Smooth muscle cell of the brain vasculature (primary cell): ENCODE measurements around the gene CD4.
A peak's percentile ranks its signal among the peaks of the same experiment; 100 is the strongest.

Experiments used
- DNase-seq: peaks from one replicate; pipeline ENCODE4 v3.0.0-alpha.2; 2012; ENCODE audit warnings: low read depth, low spot score

The CD4 gene

GRCh38 chr12:6813363-6813762 lies 24.0 kb downstream of the CD4 start:
- DNase-seq, result no peak

DNA sequence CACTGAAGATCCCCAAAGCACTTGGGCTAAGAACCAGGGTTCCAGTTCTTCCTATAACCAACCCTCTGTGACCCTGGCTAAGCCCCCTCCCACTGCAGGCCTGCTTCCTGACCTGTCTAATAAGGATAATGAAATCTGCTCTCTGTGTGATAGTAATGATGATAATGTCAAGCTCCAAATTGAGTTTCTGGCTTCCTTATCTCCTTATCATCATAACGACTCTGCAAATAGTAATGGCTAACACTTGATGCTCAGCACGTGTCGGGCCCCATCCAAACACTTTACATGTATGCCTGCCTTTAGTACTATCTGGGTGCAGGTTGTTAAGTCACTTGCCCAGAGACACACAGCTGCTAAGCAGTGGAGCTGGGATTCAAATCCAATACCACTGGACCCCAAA lies 27.3 kb downstream of the CD4 start:
- DNase-seq, result no peak

DNA sequence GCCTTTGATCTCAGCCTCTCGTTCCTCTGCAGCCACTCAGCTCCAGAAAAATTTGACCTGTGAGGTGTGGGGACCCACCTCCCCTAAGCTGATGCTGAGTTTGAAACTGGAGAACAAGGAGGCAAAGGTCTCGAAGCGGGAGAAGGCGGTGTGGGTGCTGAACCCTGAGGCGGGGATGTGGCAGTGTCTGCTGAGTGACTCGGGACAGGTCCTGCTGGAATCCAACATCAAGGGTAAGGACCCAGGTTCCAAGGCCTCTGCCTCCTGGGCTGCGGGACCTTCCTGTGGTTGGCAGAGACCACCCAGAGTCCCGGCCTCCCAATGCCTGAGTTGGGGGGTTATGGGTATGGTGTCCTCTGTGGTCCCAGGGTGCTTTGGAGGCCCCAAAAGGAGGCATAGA lies 27.8 kb downstream of the CD4 start:
- DNase-seq, result no peak

- no peak for DNase-seq
Observed at GRCh38 chr12:6817662-6818157, 28.4 kb downstream of the CD4 start.

GRCh38 chr12:6818222-6818621 lies 28.9 kb downstream of the CD4 start:
- no peak for DNase-seq

DNA sequence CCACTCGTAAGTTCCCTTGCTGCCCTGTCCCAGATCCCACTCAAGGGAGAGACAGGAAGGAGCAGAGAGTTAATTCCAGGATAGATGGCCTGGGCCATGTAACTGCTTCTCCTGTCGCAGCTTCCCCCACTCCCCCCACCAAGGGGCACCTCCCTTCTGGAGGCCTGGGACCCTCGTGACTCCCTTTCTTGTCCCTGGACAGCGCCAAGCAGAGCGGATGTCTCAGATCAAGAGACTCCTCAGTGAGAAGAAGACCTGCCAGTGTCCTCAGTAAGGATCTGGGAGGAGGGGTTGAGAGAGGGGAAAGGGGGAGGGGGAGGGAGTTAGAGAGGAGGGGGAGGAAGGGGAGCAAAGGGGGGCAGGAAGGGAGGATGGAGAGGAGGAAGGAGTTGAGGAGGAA lies 29.3 kb downstream of the CD4 start:
- DNase-seq, result no peak

DNA sequence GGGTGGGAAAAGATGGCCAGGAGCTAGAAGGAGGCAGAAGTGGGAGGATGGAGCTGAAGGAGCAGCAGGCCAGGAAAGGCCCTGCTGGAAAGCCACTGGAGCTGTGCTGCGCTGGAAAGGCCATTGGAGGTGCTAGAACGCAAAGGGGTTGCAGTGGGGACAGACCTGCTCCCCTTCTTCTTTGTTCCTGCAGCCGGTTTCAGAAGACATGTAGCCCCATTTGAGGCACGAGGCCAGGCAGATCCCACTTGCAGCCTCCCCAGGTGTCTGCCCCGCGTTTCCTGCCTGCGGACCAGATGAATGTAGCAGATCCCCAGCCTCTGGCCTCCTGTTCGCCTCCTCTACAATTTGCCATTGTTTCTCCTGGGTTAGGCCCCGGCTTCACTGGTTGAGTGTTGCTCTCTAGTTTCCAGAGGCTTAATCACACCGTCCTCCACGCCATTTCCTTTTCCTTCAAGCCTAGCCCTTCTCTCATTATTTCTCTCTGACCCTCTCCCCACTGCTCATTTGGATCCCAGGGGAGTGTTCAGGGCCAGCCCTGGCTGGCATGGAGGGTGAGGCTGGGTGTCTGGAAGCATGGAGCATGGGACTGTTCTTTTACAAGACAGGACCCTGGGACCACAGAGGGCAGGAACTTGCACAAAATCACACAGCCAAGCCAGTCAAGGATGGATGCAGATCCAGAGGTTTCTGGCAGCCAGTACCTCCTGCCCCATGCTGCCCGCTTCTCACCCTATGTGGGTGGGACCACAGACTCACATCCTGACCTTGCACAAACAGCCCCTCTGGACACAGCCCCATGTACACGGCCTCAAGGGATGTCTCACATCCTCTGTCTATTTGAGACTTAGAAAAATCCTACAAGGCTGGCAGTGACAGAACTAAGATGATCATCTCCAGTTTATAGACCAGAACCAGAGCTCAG lies 30.0 kb downstream of the CD4 start:
- no peak for DNase-seq

GRCh38 chr12:6820166-6820565 lies 30.8 kb downstream of the CD4 start:
- no peak for DNase-seq

DNA sequence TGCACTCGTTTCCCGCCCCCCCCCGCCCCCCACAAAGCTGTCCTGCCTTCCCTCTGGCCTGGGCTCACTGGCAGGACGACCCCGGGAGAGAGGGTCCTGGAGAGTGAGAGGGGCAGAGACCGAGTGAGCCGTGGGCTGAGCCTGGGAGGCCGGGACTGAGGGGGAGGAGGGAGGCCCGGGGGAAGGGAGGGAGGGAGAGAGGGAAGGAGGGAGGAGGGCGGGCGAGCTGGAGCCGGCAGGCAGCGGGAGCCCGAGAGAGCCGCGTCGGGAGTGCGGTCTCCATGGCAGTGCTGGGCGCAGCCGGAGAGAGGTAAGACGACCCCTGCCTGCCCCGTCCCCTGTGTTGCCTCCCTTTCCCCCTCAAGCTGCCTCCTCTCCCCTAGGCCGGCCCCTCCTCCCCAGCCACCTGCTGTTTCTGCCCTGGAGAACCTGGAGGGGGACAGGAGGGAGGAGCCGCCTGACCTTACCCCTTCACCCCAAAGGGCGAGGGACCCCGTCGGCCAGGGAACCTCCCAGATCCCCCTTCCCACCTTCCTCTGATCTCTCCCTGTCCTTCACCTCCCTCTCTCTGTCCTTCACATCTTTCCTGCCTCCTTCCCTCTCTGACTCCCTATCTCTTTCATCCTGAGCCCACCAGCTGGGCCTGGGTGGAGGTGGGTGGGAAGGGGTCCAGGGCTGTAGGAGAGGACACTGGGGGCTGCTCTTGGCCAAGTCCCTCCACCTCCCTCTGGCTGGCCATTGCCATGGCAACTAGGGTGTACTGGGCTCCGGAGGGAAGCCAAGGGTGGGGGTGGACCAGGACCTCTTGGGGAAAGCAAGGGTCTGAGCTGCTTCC lies 32.5 kb downstream of the CD4 start, which contains the start of gene GPR162:
Gene GPR162, plus strand, starts transcription at position 231 of the 835 bp plus-strand sequence. CDS start 2,078 bp downstream, outside the sequence.
- DNase-seq, result no peak

DNA sequence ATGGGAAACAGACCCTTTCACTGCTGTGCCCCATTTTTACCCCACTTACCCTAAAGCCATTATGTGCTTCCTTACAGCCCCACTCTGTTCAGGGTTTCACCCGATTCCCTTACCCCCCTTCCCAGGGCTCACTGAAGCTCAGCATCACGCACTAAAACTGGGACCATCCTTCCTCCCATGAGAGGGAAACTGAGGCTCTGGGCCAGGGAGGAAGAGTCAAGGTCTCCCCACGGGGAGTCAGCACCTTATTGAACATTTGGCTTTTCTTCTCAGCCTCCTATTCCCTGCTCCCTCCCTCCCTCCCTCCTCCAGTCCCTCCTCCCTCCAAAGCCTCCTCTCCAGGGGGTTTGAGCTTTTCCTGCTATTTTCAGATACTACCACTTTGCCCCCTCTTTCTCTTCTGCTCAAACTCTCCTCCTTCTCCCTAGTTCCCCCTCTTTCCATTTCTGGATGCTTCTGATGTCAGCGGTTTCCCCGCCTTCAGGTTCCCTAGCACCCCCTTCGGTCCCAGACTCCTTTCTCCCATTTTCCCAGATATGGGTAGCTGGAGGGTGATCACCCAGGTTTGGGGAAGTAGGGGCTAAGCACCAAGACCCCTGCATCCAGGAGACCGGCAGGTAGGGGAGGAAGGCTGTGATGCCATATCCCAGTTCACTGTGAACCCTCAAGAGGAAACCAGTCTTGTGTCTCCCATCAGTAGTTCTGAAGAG lies 33.3 kb downstream of the CD4 start:
- DNase-seq, result no peak

- DNase-seq, result no peak
Observed at GRCh38 chr12:6823182-6824084, 34.1 kb downstream of the CD4 start.

DNA sequence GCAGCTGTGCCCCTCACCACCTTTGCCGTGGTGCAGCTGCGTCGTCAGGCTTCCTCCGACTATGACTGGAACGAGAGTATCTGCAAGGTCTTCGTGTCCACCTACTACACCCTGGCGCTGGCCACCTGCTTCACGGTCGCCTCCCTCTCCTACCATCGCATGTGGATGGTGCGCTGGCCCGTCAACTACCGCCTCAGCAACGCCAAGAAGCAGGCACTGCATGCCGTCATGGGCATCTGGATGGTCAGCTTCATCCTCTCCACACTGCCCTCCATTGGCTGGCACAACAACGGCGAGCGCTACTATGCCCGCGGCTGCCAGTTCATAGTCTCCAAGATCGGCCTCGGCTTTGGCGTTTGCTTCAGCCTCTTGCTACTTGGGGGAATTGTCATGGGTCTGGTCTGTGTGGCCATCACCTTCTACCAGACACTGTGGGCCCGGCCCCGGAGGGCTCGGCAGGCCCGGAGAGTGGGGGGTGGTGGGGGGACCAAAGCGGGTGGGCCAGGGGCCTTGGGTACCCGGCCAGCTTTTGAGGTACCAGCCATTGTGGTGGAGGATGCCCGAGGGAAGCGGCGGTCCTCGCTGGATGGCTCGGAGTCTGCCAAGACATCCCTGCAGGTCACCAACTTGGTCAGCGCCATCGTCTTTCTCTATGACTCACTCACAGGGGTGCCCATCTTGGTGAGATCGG lies 34.9 kb downstream of the CD4 start:
- no peak for DNase-seq

- DNase-seq, result no peak
Observed at GRCh38 chr12:6824901-6825381, 35.6 kb downstream of the CD4 start.

DNA sequence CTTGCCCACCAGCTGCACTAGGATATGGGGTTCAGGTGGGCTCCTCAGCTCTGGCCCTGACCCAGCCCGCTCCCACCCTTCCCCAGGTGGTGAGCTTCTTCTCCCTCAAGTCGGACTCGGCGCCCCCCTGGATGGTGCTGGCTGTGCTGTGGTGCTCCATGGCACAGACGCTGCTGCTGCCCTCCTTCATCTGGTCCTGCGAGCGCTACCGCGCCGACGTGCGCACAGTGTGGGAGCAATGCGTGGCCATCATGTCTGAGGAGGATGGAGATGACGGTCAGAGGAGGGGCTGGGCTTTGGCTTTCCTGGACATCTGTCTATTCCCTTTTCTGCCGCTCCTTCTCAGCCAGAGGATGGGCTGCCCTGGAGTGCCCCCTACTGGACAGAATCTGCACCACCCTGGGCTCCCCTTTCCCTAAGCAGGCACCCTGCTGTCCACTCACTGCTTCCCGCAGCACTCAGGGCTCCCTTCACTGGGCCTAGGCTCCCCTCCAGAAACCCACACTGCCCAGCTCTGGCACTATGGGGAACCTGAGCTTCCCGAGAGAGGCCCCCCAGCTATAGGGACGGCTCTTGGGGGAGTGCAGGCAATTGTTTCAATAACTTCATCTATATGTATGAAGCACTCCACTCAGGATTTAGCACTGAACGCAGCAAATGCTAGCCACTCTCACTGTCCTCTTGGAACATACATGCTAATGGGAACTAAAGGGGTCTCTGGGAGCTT lies 36.2 kb downstream of the CD4 start:
- DNase-seq, result peak; percentile 58

DNA sequence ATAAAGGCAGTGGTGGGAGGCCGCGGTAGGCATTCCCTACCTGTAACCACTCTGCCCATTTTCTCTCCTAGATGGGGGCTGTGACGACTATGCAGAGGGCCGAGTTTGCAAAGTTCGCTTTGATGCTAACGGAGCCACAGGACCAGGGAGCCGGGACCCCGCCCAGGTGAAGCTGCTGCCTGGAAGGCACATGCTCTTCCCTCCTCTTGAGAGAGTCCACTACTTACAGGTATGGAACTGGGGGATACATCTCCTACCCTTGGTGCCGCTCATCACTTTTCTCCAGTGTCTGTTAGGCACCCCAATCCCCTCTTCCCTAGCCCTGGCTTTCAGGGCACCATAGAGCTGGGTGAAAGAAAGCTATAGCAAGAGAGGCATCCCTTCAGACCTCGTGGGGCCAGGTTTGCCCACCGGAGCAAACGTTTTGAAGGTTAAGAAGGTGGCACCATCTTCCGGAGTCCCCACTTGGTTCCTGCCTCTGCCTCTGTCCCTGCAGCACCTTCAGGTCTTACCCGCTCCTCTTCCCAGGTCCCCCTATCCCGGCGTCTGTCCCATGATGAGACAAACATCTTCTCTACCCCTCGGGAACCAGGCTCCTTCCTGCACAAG lies 36.9 kb downstream of the CD4 start:
- DNase-seq, result no peak

DNA sequence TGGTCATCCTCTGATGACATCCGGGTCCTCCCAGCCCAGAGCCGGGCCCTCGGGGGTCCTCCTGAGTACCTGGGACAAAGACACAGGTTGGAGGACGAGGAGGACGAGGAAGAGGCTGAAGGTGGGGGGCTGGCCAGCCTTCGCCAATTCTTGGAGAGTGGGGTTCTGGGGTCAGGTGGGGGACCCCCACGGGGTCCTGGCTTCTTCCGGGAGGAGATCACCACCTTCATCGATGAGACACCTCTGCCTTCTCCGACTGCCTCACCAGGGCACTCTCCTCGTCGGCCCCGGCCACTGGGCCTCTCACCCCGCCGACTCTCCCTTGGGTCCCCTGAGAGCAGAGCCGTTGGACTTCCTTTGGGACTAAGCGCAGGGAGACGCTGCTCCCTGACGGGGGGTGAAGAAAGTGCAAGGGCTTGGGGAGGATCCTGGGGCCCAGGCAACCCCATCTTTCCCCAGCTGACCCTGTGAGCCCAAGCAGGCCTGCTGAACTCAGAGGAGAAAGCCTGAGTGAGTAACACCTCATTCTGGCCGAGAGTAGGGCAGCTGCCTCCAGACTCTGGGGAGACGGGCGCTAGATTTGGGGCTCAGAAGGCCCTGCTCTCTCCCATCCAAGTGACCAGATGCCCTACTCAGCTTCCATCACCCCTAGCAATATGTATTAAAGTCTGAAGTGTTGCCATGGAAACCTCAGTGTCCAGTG lies 37.6 kb downstream of the CD4 start:
- no peak for DNase-seq

DNA sequence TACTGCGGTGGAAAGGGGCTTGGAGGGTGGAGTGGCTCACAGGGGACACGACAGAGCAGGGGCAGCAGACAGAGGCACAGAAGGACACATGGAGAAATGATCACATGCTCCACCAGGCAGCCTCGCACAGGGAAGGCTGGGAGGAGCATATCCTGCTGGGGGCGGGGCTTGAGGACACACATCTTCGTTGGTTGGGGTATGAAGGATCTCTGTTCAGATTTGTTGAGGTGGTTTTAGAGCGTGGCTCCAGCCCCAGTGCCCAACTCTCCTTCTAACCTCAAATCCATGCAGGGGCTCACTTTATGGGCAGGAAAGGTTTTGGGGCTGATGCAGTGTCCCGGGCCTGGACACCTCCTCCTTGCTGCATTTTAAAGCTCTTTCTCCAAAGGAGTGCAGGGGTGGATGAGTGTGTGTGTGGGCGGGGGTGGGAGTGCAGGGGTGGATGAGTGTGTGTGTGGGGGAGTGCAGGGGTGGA lies 38.1 kb downstream of the CD4 start:
- DNase-seq, result no peak
